Smooth muscle cell (in vitro differentiated cells): ENCODE measurements around the gene PIK3R6. TPM values are rescaled to one million over a fixed set of nuclear protein-coding genes. Genes with fewer than 3 reads are reported as not detected.

Experiments used
- DNase-seq: peaks from one replicate; lab custom pipeline; 2025; ENCODE audit not compliant: unreplicated experiment; lab: John Stamatoyannopoulos, UW
- H2AFZ ChIP-seq: fragments of 200-600 bp; sonication (generic); 2 replicates; pipeline ENCODE4 v1.6.0; 2016; ENCODE audit warnings: antibody characterized with exemption, low read depth, mild to moderate bottlenecking
- H3F3A ChIP-seq: fragments of 200-600 bp; sonication (generic); 2 replicates; pipeline ENCODE4 v1.6.0; 2017; ENCODE audit warnings: antibody characterized with exemption, low read depth
- H3K27ac ChIP-seq: fragments of 200-600 bp; sonication (generic); 2 replicates; pipeline ENCODE4 v1.5.1; 2016; ENCODE audit warnings: low read depth, mild to moderate bottlenecking
- H3K27me3 ChIP-seq: fragments of 200-600 bp; sonication (generic); 2 replicates; pipeline ENCODE4 v1.6.1; 2016; ENCODE audit warnings: low read depth, mild to moderate bottlenecking
- H3K36me3 ChIP-seq: fragments of 200-600 bp; sonication (generic); 2 replicates; pipeline ENCODE4 v1.5.1; 2016; ENCODE audit warnings: low read depth
- H3K4me1 ChIP-seq: fragments of 200-600 bp; sonication (generic); 2 replicates; pipeline ENCODE4 v1.5.1; 2016; ENCODE audit warnings: low read depth
- H3K4me2 ChIP-seq: fragments of 200-600 bp; sonication (generic); 2 replicates; pipeline ENCODE4 v1.6.0; 2016; ENCODE audit warnings: mild to moderate bottlenecking
- H3K4me3 ChIP-seq: fragments of 200-600 bp; sonication (generic); 2 replicates; pipeline ENCODE4 v1.5.1; 2016; ENCODE audit warnings: mild to moderate bottlenecking
- H3K79me2 ChIP-seq: fragments of 200-600 bp; sonication (generic); 2 replicates; pipeline ENCODE4 v1.6.0; 2016; ENCODE audit warnings: low read depth, mild to moderate bottlenecking
- H3K9ac ChIP-seq: fragments of 200-600 bp; sonication (generic); 2 replicates; pipeline ENCODE4 v1.6.0; 2016; ENCODE audit warnings: low read depth
- H3K9me3 ChIP-seq: fragments of 200-600 bp; sonication (generic); replicated peaks from 2 replicates; pipeline ENCODE4 v1.5.1; 2016; ENCODE audit warnings: low read depth
- H4K20me1 ChIP-seq: fragments of 200-600 bp; sonication (generic); 2 replicates; pipeline ENCODE4 v1.6.0; 2016; ENCODE audit warnings: low read depth
- CTCF ChIP-seq: fragments of 200-600 bp; sonication (generic); IDR thresholded peaks from 2 replicates; pipeline ENCODE4 v1.5.1; 2017; ENCODE audit warnings: borderline replicate concordance, mild to moderate bottlenecking, antibody characterized with exemption; ENCODE audit not compliant: insufficient read depth, poor library complexity, severe bottlenecking
- WGBS: methylation state at CpG from one replicate; pipeline ENCODE4 v1.1.7; 2016; ENCODE audit warnings: low lambda C conversion rate; 5-methylcytosine and 5-hydroxymethylcytosine counted together
- polyA plus RNA-seq: library from polyadenylated mRNA; unstranded; fragments of >200 nt; fragmentation: Nextera tagmentation; extraction: Ambion mirVana; gene quantifications from 2 replicates; pipeline ENCODE4 v1.2.1, GENCODE V29; 2016
- total RNA-seq: library from RNA; depleted of rRNA; stranded (reverse); fragments of >200 nt; gene quantifications from 2 replicates; pipeline ENCODE4 v1.2.3, GENCODE V29; 2014

The PIK3R6 gene
- total and polyA plus RNA-seq, 2 experiments from 2014 or later = not detected

DNA sequence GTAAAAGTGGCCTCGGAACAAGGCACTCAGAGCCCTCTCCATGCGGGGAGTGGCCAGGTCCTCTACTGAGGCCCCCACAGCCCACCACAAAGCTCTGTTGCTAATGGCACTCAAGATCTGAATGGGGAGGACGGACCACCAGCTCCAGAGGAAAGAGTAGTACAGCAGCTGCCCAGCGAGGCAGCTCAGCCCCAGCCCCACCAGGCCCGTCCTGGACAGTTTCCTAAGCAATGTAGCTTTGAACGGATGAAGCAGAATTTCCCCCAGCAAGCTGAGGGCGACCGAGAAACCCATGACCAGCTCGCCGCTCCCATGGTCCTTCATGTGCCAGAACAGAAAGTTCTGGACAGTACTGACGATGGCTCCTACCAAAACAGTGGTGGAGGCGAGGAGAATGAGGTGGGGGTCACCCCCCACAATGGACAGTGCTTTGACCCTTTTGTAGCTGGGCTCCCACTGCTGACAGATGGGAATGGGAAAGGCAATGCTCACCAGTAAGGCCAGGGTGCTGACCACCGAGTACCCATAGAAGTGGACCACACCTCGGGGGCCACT, 69.8 kb downstream of the PIK3R6 start:
- H3K9ac ChIP-seq = no peak overlapping the region
- H3K27ac ChIP-seq = no peak overlapping the region
- no peak for DNase-seq
- H3K9me3 ChIP-seq = no peaks in the 10 kb centered on the region
- no peak overlapping the region for H2AFZ ChIP-seq
- TF ChIP-seq CTCF = no peak
- no peaks in the 10 kb centered on the region for H3K79me2 ChIP-seq
- H3K27me3 ChIP-seq = peaks cover 36% of the 10 kb centered on the region
- no peaks in the 10 kb centered on the region for H3K36me3 ChIP-seq
- H3K4me2 ChIP-seq = no peak overlapping the region
- H3K4me3 ChIP-seq = no peak overlapping the region
- H4K20me1 ChIP-seq = no peaks in the 10 kb centered on the region
- H3K4me1 ChIP-seq = no peaks in the 10 kb centered on the region
- no peaks in the 10 kb centered on the region for H3F3A ChIP-seq
- WGBS = 90% methylated on average over 14 of the region's 14 CpGs

GRCh38 chr17:8794636-8795035, 72.8 kb downstream of the PIK3R6 start:
- H2AFZ ChIP-seq = no peak overlapping the region
- H3K9ac ChIP-seq = no peak overlapping the region
- H3K4me2 ChIP-seq = no peak overlapping the region
- no peak for TF ChIP-seq CTCF
- H3K4me1 ChIP-seq = no peaks in the 10 kb centered on the region
- no peak overlapping the region for H3K27ac ChIP-seq
- no peaks in the 10 kb centered on the region for H4K20me1 ChIP-seq
- peaks cover 33% of the 10 kb centered on the region for H3K27me3 ChIP-seq
- no peaks in the 10 kb centered on the region for H3K36me3 ChIP-seq
- no peaks in the 10 kb centered on the region for H3K9me3 ChIP-seq
- DNase-seq = no peak
- H3K4me3 ChIP-seq = no peak overlapping the region
- H3K79me2 ChIP-seq = no peaks in the 10 kb centered on the region
- peaks cover 4% of the 10 kb centered on the region for H3F3A ChIP-seq
- WGBS = 85% methylated on average over 7 of the region's 7 CpGs

DNA sequence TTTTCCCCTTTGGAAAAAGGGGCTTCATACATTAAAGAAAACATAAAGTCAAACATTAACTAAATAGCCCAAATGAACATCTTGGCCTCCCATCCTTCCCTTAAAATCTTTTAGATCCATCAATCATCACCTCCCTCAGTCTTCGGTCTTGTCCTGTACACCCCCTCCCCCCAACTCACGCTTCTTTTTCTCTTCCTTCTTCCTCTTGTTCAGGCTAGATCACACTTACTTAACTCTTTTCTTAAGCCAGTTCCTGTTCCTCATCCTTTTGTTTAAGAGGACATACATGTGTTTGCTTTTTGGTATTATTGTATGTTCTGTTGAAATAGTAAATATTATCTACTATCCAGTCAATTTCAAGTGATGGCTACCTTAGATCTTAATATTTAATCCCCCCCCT, 73.8 kb downstream of the PIK3R6 start:
- Histone ChIP-seq H3K4me1 (no peaks in the 10 kb centered on the region), H3K27me3 (peaks cover 24% of the 10 kb centered on the region), H3K36me3 (no peaks in the 10 kb centered on the region), H2AFZ (no peak overlapping the region), H3K9ac (no peak overlapping the region), H4K20me1 (no peaks in the 10 kb centered on the region), H3K4me2 (no peak overlapping the region), H3F3A (peaks cover 4% of the 10 kb centered on the region), H3K27ac (no peak overlapping the region), H3K9me3 (no peaks in the 10 kb centered on the region), H3K79me2 (no peaks in the 10 kb centered on the region), H3K4me3 (no peak overlapping the region)
- TF ChIP-seq CTCF = no peak
- WGBS = 87% methylated on average over 2 of the region's 2 CpGs
- DNase-seq = no peak

- no peak overlapping the region for H3K4me2 ChIP-seq
- H3K9ac ChIP-seq = no peak overlapping the region
- no peak overlapping the region for H3K4me3 ChIP-seq
- H3K27me3 ChIP-seq = peaks cover 14% of the 10 kb centered on the region
- no peaks in the 10 kb centered on the region for H3K9me3 ChIP-seq
- H4K20me1 ChIP-seq = no peaks in the 10 kb centered on the region
- TF ChIP-seq CTCF = no peak
- DNase-seq = no peak
- no peaks in the 10 kb centered on the region for H3K4me1 ChIP-seq
- H3K27ac ChIP-seq = no peak overlapping the region
- H3K79me2 ChIP-seq = no peaks in the 10 kb centered on the region
- no peak overlapping the region for H2AFZ ChIP-seq
- H3K36me3 ChIP-seq = no peaks in the 10 kb centered on the region
- 78% methylated on average over 6 of the region's 6 CpGs for WGBS
- peaks cover 4% of the 10 kb centered on the region for H3F3A ChIP-seq
Observed at GRCh38 chr17:8792646-8793045, 74.8 kb downstream of the PIK3R6 start.
